Measurements from ENCODE around the gene GPS1.

The GPS1 gene

DNA sequence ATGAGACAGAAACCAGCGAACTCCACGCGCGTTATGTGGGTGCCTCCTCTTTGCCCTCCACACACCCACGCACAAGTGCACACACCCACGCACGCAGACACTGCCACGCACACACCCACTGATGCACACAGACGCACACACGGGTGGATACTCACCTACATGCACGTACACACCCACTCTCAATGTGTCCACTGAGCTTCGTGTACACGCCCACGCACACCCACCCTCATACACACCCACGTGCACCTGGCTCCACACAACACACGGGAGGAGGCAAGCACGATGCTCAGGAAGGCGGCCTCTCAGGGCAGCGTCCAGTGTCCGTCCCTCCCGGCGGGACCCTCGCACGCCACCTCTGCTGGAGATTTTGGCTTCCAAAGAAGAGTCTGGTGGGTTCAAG lies 4.3 kb upstream of the GPS1 start:
- DNase-seq: no peak

DNA sequence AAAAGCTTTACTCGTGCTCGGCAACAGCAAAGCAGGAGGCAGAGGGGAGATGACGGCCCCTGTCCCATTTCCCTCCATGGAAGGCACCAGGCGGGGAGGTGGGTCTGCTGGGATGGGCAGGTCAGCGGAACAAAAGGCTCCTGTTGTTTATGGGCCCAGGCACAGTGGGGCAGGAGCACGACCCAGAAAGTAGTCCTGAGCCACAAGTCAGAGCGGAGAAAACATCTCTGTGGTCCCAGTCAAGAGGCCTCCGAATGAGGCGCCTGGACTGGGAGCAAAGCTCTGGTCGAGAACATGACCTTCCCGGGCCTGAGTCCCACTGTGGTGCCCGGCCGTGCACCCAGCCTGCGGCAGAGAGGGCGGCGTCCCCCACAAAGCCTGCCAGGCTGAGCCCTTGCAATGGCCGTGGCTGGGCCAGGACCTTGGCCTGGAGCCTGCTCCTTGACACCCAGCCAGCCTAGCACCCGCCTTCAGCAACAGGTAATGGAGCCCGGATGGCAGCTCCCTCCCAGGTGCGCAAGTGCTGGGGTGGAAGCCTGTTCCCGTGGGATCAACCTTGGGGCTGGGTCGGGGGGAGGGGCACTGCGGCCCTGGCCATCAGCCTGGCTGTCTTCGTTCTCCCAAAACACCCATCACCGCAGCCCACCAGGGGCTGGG lies 3.7 kb upstream of the GPS1 start:
- DNase-seq: no peak

DNA sequence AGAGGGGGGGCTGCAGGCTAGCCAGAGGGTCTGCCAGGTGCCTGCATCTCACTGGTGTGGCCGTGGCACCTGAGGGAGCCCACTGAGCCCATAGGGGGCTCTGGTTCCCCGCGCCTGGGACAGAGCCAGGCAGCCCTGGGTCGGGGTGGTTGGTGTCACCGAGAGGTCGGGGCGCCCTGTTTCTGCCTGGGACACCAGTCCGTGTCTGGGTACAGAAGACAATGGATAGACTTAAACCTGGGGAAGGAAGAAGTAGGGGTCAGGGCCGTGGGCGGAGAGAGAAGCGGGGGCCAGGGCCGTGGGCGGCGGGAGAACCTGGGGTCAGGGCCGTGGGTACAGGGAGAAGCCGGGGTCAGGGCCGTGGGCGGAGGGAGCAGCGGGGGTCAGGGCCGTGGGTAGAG lies 3.1 kb upstream of the GPS1 start:
- DNase-seq: no peak

DNA sequence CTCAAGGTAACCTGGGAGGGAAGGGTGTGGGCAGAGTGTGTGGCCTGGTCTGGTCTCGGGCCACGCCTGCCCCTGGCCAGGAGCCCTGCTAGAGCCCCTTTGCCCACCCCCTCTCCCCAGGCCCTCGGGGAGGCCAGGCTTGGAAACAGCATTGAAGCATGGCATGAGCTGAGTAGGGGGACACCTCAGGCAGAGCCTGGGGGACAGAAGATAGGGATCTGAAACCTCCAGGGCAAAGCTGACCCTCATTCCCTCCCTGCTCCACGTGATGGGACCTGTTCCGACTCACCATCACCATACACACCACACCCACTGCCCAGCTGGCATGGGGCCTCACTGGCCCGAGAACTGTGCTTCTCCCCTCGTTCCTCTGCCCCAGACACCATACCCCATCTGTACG lies 2.6 kb upstream of the GPS1 start:
- no peak for DNase-seq

DNA sequence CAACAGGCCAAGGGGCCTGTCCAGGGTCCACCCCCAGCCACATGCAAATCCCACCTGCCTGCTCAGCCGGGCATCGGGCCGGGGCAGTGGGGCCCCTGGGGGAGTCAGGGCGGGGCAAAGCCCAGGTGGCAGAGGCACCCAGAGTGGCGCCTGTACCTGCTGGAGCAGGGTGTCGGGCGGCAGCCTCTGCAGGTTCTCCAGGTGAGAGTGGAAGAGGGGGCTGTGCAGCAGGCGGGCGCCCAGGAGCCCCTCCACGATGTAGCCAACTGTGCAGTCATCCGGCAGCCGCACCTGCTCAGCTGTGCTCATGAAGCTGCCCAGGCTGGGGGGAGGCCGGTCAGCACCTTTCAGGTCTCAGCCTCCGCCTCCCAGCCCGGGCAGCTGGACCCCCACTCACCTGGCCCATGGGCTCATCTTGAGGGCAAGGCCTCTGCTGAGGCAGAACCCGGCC lies 2.2 kb upstream of the GPS1 start:
- DNase-seq: no peak

DNA sequence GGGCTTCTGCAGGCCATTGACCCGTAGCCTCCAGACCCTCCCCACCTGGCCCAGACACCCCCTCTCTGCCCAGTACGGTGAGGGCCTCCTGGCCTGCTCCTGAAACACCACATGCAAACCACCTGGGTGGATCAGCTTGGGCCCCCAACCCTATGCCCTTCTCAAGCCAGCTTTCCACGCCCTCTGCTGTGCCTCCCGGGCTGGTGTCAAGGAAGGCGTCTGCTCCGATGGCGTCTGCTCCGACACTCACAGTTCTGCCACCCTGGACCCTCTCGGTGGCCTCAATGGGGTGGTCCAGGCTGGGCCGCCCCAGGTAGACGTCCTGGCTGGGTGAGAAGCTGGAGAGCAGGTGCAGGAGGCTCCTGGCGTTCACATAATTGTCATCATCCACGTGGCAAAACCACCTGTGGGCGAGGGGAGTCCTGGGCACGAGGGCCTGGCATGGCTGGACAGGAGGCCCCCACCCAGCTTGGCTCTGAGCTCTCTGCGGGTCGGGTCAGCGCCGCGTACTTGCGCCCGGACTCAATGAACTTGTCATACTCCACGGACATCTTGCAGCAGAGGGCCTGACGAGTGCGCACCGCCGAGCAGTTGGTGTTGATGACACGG lies 1.4 kb upstream of the GPS1 start:
- DNase-seq: no peak

DNA sequence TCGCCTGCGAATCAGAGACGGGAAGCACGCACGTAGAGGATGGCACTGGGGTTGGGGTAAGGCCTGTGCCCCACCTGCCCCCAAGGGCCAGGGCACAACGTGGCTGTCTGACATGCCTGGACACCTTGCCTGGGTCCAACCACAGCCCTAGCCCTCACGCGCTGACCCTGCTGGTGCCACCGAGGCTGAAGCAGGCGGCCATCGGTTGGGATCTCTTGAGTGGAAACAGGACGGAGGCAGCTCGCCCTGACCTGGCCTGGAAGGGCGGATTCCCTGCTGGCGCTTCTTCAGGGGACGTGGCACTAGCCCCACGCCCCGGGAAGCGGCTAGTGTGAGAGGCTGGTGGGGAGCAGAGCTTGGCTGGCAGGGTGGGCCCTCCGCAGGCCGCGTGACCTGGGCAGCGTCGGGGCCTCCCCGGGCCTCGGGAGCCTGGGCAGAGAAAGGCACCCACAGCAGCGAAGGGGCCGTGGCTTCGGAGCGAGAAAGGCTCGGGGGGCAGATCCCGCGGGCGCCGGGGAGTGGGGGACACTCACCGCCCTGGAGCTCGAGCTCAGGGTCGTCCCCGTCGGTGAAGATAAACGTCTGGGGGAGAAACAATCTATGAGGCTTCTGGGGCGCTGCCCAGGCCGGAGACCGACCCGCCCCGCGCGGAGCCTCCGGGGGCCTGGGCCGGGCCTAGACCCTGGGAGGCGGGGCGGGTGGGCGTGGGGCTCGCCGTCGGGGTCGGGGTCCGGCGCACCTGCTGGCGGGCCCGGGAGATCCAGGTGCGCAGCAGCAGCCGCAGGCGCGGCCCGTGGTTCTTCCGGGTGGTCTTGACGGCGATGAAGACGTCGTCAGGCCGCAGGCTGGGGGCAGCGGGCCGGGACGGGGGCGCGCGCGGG lies 697 bp upstream of the GPS1 start:
- DNase-seq: no peak

DNA sequence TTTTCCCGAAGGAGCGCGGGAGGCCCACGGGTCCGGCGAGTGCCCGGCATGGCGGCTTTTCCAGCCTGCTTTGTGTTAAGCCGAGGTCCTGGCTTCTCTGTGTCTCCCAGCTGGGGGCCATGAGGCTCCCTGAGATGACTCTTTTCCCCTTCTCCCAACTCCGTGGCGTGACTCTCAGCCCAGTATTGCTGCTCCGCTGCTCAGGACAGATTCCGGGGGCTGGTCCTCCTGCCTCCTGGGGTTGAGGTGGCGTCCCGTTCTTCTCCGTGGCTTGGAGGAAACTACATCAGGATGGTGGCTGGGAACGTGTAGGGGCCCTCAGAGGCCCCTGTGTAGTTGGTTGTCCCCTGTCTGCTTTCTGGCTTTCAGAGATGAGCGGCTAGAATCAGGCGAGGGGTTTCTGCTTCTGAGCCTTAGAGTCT lies 951 bp downstream of the GPS1 start:
- DNase-seq: no peak

DNA sequence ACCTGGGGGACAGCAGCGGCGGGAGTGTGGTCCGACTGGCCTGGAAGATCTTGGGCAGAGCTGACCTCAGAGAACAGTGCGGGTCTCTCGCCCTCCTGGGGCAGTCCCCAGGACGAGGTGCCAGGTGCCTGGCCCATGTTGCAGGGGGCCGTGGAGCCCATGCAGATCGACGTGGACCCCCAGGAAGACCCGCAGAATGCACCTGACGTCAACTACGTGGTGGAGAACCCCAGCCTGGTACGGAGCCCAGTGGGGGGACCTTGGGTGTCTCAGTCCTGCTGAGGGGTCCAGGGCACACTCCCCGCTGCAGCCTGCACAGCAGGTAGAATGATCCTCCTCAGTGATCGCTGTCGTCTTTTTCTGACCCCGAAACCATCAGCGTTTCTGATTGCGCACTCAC lies 1.4 kb downstream of the GPS1 start:
- DNase-seq: no peak

DNA sequence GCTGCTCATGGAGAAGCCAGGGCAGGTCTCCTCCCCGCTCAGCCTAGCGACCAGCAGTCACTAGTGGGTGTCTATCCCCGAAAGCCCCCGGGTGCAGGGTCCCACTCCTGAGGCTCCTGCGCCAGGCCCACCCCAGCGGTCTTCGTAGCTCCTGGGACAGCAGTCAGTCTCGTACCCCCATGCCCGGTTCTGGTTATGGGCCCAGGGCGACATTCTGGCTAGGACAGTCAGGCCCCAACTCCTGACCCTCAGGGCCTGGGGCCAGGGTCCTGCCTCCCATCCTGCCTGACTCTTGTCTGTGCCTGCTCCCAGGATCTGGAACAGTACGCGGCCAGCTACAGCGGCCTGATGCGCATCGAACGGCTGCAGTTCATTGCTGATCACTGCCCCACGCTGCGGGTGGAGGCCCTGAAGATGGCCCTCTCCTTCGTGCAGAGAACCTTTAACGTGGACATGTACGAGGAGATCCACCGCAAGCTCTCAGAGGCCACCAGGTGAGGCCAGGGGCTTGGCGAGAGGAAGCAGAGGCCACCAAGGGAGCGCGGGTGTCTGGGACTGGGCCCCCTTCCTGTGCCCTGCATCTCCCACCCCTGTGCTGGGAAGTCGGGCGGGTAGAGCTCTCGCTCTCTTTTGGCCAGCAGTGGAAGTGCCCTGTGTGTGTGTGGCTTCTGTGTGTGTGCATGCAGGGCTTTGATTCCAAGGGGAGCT lies 2.0 kb downstream of the GPS1 start:
- no peak for DNase-seq

DNA sequence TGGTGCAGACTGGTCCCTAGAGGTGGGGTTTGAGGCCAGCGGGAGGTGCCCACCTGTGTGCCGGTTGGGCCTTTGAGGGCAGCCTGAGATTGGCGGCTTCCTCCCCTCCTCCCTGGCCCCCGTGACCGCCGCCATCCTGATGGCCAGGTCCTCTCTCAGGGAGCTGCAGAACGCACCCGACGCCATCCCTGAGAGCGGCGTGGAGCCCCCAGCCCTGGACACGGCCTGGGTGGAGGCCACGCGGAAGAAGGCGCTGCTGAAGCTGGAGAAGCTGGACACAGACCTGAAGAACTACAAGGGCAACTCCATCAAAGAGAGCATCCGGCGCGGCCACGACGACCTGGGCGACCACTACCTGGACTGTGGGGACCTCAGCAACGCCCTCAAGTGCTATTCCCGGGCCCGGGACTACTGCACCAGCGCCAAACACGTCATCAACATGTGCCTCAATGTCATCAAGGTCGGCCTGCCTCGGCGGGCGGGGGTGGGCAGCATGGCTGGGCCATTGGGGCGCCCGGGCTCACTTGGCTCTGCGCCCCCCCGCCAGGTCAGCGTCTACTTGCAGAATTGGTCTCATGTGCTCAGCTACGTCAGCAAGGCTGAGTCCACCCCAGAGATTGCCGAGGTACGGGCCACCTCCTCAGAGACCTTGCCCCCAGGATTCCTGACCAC lies 2.8 kb downstream of the GPS1 start:
- no peak for DNase-seq

DNA sequence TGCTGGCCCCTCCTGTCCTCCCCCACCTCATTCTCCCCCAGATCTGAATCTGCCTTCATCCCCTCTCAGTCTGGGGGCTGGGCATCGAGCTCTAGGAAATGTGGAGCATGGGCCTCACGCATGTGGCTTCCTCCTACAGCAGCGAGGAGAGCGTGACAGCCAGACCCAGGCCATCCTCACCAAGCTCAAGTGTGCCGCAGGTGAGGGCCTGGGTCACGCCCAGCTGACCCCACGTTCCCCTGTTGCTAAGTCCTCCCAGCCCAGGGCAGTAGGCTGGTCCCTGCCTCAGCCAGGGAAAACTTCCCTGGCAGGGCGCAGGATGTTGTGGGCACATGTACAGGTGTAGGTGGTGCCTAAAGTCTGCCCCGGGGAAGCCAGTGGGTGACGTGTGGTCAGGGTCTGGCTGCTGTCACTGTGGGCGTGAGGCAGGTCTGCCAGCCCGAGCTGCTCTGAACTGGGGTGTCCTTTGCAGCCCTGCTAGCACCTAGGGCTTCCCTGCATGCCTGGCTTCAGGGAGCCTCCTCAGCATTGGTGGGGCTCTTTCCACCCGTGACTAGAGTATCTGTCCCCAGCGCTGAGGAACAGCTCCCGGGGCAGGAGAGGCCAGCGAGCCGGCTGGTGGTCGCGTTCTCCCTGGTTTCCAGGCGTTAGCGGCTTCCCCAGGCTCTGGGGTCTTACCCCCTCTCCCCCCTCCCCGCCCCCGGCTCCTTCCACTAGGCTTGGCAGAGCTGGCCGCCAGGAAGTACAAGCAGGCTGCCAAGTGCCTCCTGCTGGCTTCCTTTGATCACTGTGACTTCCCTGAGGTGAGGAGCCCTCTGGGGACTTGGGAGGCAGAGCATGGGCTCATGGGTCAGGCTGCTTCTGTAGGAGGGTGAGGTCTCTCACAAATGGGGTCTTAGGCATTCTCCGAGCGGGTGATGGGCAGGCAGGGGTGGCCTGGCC lies 3.6 kb downstream of the GPS1 start:
- no peak for DNase-seq

DNA sequence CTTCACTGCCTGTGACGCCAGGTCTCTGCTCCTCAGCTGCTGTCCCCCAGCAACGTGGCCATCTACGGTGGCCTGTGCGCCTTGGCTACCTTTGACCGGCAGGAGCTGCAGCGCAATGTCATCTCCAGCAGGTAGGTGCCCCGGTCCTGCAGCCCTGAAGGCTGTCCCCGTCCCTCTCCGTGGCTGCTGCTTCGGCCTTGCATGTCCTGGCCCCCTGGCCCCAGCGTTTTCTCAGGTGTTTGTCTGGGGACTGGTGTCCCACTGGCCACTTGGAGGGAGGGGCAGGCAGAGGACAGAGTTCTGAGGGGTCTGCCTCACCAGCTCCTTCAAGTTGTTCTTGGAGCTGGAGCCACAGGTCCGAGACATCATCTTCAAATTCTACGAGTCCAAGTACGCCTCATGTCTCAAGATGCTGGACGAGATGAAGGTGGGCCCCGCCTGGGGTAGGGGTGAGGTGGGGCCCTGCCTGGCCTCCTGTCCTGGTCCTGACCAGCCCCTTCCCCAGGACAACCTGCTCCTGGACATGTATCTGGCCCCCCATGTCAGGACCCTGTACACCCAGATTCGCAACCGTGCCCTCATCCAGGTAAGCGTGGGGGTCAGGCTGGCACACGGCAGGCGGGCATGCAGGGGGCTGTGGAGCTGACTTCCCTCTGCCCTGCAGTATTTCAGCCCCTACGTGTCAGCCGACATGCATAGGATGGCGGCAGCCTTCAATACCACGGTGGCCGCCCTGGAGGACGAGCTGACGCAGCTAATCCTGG lies 4.4 kb downstream of the GPS1 start:
- no peak for DNase-seq

DNA sequence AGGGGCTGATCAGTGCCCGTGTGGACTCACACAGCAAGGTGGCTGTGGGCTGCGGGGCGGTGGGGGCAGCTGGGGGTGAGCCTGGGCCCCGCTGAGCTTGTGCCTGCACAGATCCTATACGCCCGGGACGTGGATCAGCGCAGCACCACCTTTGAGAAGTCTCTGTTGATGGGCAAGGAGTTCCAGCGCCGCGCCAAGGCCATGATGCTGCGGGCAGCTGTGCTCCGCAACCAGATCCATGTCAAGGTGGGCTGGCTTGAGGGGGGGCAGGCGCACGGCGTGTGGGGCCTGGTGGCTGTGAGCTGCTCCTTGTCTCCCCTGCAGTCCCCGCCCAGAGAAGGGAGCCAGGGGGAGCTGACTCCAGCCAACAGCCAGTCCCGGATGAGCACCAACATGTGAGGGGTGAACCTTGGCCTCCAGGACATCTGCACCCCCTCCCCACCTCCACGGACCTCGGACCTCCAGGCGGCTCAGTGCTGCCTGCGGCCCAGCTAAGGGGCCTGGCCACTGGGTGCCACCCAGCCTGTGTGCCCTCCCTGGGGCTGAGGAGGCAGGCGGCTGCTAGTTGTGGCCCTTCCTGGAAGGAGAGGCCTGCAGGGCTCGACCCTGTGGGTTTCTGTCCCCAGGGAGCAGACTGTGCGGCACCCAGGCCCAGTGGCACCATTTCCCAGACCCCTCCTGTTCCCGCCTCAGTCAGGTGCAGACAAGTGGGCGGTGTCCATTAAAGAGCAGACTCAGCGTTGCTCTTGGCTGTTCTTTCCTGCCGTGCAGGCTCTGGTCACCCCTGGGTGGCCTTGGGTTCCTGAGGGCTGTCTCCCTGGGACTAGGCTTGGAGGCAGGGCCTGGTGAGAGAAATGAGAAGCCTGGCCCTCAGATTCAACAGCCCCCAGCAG lies 5.3 kb downstream of the GPS1 start:
- DNase-seq: no peak

DNA sequence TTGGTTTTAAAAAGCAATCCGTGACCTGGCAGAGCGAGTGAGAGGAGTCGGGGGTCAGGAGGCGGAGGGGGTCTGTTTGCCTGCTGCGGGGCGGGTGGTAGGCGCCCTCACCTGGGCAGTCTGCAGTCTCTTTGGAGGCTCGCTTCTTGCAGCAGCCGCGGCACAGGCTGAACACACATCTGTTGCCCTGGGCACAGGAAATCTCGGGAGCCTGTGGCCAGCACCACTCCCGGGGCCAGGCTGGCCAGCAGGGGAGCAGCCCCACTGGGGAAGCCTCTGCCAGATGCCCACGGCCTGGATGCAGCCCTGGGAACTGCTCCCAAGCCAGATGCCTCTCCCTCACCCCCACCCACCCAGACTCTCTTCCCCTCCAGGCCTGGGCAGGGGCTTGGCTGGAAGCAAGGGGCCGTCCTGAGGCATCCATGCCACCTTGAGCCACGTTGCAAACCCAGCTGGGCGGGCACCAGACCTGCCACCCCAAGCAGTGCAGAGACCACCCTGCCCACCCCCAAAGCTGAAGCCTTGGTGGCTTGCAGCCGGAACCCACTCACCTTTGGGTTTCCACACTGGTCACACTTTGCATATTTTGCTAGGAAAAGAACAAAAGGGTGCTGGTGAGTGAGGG lies 6.6 kb downstream of the GPS1 start:
- DNase-seq: no peak

DNA sequence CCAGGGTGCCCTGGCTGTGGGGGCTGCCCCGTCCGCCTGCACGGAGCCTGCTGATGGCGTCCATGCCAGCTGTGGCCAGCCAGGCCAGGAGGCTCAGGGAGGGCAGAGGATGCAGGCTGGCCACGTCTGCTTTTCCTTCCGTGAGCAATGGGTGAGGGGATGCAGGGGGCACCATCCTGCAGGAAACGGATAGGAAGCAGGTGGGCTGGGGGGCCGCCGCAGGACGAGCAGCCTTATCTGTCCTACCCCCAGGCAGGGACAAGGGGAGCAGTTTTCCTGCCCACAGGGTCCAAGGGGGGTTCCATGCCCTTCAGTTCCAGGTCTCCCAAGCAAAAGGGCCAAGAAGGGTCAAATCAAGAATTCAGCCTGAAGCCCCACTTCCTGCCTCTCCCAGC lies 7.2 kb downstream of the GPS1 start:
- DNase-seq: no peak

DNA sequence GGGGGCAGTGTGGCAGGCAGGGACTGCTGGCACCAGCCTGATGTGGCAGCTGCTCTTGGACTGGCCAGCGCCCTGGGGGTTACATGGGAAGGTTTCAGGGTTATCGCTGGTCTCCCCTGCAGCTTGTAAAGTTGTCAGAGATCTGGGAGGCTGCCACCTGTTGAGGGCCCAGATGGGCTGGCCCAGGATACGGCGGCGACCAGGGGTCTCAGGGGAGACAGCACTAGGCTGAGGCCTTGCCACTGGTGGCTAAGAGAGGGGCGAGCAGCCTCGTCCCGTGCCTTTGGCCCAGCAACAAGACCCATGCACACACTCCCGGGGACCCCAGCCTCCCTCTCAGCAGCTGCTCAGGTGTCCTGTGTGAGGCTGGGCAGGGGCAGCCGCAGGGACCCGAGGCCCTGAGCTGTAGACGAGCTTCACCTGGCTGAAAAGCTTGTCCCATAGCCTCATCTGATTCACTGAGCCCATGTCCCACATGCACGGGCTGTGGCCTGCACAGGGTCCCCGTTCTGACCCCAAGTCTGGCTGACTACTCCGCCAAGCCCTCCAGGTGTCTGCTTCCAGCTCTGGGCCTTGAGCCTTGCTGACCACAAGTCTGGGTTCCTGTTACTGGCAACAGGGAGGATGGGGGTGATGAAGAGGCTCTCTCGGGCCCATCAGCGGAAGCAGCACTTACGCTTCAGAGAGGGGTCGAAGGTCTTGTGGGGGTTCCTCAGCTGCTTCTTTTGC lies 7.7 kb downstream of the GPS1 start:
- DNase-seq: no peak

DNA sequence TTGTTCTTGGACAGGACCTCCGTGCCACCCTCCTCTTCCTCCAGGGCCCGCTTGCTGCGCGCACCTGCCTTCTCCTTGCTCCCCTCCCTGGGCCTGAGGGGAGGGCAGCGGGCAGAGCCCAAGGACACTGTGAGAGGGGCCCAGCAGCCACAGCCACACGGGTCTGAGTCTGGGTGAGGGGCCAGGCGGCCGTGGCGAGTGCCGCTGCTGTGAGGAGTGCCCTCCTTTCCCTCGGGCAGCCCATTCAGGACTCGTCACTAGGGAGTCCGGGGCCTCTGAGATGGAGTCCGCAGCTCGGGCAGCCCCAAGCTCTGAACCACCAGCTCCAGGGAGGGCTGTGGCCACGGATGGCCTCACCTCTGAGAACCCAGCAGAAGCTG lies 8.3 kb downstream of the GPS1 start:
- no peak for DNase-seq

DNA sequence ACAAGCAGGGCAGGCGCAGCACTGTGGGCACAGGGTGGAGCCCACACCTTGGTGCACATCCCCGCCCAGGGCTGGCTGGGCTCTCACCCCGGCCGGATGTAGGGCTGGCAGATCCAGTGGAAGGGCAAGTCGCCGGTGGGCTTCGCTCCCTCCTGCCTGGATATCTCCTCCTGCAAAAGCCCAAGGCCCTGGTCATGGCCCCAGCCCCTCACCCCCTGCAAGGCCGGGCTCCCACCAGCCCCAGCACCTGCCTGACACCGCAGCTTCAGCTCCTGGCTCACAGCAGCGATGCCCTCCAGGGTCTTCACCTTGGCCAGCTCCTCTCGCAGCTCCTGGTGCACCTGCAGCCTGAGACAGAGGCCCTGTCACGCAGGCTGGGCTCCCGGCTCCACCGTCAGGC lies 8.9 kb downstream of the GPS1 start:
- no peak for DNase-seq

Data from activated naive CD4-positive, alpha-beta T cell treated with anti-CD3 and anti-CD28 coated beads, Interleukin-2, amount 50 U/mL, for 16 hours (primary cell).